Ascending aorta (tissue), 2 donors: ENCODE data around the gene PYM1. TPM values are rescaled to one million over a fixed set of nuclear protein-coding genes. Genes with fewer than 3 reads are reported as not detected.

ENCODE experiments used
- DNase-seq, 2 donors: peaks; one replicate each; pipeline ENCODE4 v3.0.0-alpha.2; 2019; ENCODE audit warnings: low spot score in 2 of 2
- H3K27ac ChIP-seq, 2 donors: fragments of 200-600 bp; sonication (generic); one replicate each; pipeline ENCODE4 v1.5.1; 2016 to 2017; ENCODE audit warnings: mild to moderate bottlenecking in 1 of 2
- H3K27me3 ChIP-seq: fragments of 200-600 bp; sonication (generic); one replicate; pipeline ENCODE4 v1.5.1; 2017
- H3K36me3 ChIP-seq, 2 donors: fragments of 200-600 bp; sonication (generic); one replicate each; pipeline ENCODE4 v1.5.1; 2016
- H3K4me1 ChIP-seq, 2 donors: fragments of 200-600 bp; sonication (generic); one replicate each; pipeline ENCODE4 v1.5.1; 2016 to 2017; ENCODE audit warnings: mild to moderate bottlenecking in 1 of 2
- H3K4me3 ChIP-seq, 2 donors: fragments of 200-600 bp; sonication (generic); one replicate each; pipeline ENCODE4 v1.5.1; 2016 to 2017; ENCODE audit warnings: mild to moderate bottlenecking in 1 of 2
- H3K9me3 ChIP-seq, 2 donors: fragments of 200-600 bp; sonication (generic); one replicate each; pipeline ENCODE4 v1.5.1; 2016
- intact Hi-C: fragments of 100-400 bp; cut with DNase I; formaldehyde crosslinking; loops from one replicate; pipeline ENCODE4 v1.15.1; 2023
- total RNA-seq: library from RNA; depleted of rRNA; stranded (reverse); fragments of >200 nt; gene quantifications from one replicate; pipeline ENCODE4 v1.1.0, GENCODE V29; 2016
- TF ChIP-seq, protein P1 (sequence below), 3 experiments: fragments of 200-600 bp in 2 of 3; fragments of 450-650 bp in 1 of 3; sonication (generic) in 2 of 3; IDR thresholded peaks; one replicate each; pipeline ENCODE4 v1.5.1; 2016 to 2019; ENCODE audit warnings: antibody characterized with exemption in 3 of 3, mild to moderate bottlenecking in 1 of 3, moderate library complexity in 1 of 3

The PYM1 gene
- total RNA-seq, 1 donor from 2014 or later: 83.7 TPM

DNA sequence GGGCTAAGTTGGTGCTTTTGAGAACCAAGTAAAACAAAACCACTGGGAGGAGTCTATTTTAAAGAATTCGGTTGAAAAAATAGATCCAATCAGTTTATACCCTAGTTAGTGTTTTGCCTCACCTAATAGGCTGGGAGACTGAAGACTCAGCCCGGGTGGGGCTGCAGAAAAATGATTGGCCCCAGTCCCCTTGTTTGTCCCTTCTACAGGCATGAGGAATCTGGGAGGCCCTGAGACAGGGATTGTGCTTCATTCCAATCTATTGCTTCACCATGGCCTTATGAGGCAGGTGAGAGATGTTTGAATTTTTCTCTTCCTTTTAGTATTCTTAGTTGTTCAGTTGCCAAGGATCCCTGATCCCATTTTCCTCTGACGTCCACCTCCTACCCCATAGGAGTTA, 44.3 kb upstream of the PYM1 start:
- intact Hi-C loops: no loop called here
- Histone ChIP-seq H3K4me1 (peaks cover 3 to 18% of the 10 kb centered on the region in 2 donors), H3K9me3 (no peaks in the 10 kb centered on the region), H3K4me3 (no peak overlapping the region), H3K36me3 (no peaks in the 10 kb centered on the region), H3K27ac (peak overlapping the region; percentile 85 to 86), H3K27me3 (no peaks in the 10 kb centered on the region)
- TF ChIP-seq, protein P1, sequence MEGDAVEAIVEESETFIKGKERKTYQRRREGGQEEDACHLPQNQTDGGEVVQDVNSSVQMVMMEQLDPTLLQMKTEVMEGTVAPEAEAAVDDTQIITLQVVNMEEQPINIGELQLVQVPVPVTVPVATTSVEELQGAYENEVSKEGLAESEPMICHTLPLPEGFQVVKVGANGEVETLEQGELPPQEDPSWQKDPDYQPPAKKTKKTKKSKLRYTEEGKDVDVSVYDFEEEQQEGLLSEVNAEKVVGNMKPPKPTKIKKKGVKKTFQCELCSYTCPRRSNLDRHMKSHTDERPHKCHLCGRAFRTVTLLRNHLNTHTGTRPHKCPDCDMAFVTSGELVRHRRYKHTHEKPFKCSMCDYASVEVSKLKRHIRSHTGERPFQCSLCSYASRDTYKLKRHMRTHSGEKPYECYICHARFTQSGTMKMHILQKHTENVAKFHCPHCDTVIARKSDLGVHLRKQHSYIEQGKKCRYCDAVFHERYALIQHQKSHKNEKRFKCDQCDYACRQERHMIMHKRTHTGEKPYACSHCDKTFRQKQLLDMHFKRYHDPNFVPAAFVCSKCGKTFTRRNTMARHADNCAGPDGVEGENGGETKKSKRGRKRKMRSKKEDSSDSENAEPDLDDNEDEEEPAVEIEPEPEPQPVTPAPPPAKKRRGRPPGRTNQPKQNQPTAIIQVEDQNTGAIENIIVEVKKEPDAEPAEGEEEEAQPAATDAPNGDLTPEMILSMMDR (IDR thresholded peaks at IDR 0.05): no peak
- DNase-seq: no peak

- peak overlapping the region in 1 of 2 donors; percentile 86 for H3K27ac ChIP-seq
- H3K4me3 ChIP-seq: no peak overlapping the region
- peaks cover 3 to 16% of the 10 kb centered on the region in 2 donors for H3K4me1 ChIP-seq
- TF ChIP-seq, protein P1 (IDR thresholded peaks at IDR 0.05): no peak
- intact Hi-C loops: no loop called here
- H3K9me3 ChIP-seq: no peaks in the 10 kb centered on the region
- H3K36me3 ChIP-seq: no peaks in the 10 kb centered on the region
- no peaks in the 10 kb centered on the region for H3K27me3 ChIP-seq
- no peak for DNase-seq
Observed at GRCh38 chr12:55970775-55971174, 43.1 kb upstream of the PYM1 start.

DNA sequence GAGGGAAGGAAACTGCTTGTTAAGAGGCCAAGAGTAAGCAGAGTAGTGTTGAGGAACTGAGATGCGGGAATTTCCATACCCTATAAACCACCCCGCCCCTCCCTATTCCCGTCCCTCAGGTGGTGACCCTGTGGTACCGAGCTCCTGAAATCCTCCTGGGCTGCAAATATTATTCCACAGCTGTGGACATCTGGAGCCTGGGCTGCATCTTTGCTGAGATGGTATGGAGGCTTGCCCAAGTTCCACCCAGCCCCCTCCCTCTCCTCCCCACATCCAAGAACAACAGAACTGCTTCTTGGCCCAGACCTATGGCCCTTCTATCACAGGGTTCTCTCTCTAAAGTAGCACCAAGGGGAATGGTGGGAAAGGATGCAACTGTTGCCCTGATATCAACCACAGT, 41.7 kb upstream of the PYM1 start:
- DNase-seq: no peak
- intact Hi-C loops: no loop called here
- TF ChIP-seq, protein P1 (IDR thresholded peaks at IDR 0.05): no peak
- Histone ChIP-seq H3K36me3 (no peaks in the 10 kb centered on the region), H3K4me3 (no peak overlapping the region), H3K27me3 (no peaks in the 10 kb centered on the region), H3K4me1 (peaks cover 0 to 13% of the 10 kb centered on the region in 2 donors), H3K9me3 (no peaks in the 10 kb centered on the region), H3K27ac (no peak overlapping the region)

GRCh38 chr12:55966408-55967281, 39.0 kb upstream of the PYM1 start, which contains the start of gene CDK2:
Gene CDK2 (plus strand): TSS chr12:55966830. CDS start chr12:55967009, 179 bp downstream.
- Histone ChIP-seq H3K27ac (peak within 1 kb of the TSS; percentile 83 to 93), H3K9me3 (no peaks in the 10 kb centered on the region), H3K27me3 (no peaks in the 10 kb centered on the region), H3K36me3 (no peaks in the 10 kb centered on the region), H3K4me3 (peak within 1 kb of the TSS; percentile 92), H3K4me1 (peaks cover 0 to 9% of the 10 kb centered on the region in 2 donors)
- TF ChIP-seq, protein P1 (IDR thresholded peaks at IDR 0.05): no peak
- intact Hi-C loops: loop anchor here (2.0 kb wide), 1 partner anchor 36 kb away; the partner anchor contains the start of gene DGKA
- DNase-seq: peak; percentile 74 to 97

- Histone ChIP-seq H3K27me3 (no peaks in the 10 kb centered on the region), H3K36me3 (no peaks in the 10 kb centered on the region), H3K4me1 (peaks cover 0 to 9% of the 10 kb centered on the region in 2 donors), H3K9me3 (no peaks in the 10 kb centered on the region), H3K27ac (peak within 1 kb of the TSS; percentile 83 to 93), H3K4me3 (peak within 1 kb of the TSS; percentile 92)
- TF ChIP-seq, protein P1 (IDR thresholded peaks at IDR 0.05): no peak
- no peak for DNase-seq
- intact Hi-C loops: loop anchor here (2.0 kb wide), 1 partner anchor 35 kb away; the partner anchor contains the start of gene DGKA
Observed at GRCh38 chr12:55965941-55966407, 38.3 kb upstream of the PYM1 start, which contains the start of gene PMEL. Gene PMEL (minus strand): TSS chr12:55966042. CDS start chr12:55966011, 31 bp downstream.
